Kasumi-1 (cell line): Measurements from ENCODE around the gene BCL2L2.
"Not testable (repeated sequence)": the region's sequence is repeated elsewhere in the genome, so short reads cannot be mapped to it uniquely, and the experiment has no call there.

Experiments
- DNase-seq, 2 experiments: peaks; one replicate each; lab custom pipeline; 2025; lab: John Stamatoyannopoulos, UW

Gene BCL2L2

DNA sequence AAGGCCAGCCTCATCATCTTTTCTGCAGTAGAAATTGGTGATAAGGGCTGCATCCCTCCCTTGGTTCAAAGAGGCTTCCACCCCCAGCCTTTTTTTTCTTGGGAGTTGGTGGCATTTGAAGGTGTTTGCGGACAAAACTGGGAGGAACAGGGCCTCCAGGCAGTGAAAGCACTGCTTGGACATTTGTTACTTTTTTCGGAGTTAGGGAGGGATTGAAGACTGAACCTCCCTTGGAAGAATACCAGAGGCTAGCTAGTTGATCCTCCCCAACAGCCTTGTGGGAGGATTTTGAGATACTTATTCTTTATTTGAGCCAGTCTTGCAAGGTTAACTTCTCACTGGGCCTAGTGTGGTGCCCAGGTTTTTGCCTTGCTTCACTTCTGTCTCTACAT lies 17.8 kb downstream of the BCL2L2 start:
- DNase-seq, result no peak

DNA sequence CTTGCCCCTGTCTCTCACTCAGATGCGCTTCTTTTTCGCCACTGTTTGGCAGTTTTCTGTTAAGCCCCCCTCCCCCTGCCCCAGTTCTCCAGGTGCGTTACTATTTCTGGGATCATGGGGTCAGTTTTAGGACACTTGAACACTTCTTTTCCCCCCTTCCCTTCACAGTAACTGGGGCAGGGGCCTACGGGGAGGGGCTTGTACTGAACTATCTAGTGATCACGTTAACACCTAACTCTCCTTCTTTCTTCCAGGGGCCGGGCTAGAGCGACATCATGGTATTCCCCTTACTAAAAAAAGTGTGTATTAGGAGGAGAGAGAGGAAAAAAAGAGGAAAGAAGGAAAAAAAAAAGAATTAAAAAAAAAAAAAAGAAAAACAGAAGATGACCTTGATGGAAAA lies 18.4 kb downstream of the BCL2L2 start:
- DNase-seq, result no peak

DNA sequence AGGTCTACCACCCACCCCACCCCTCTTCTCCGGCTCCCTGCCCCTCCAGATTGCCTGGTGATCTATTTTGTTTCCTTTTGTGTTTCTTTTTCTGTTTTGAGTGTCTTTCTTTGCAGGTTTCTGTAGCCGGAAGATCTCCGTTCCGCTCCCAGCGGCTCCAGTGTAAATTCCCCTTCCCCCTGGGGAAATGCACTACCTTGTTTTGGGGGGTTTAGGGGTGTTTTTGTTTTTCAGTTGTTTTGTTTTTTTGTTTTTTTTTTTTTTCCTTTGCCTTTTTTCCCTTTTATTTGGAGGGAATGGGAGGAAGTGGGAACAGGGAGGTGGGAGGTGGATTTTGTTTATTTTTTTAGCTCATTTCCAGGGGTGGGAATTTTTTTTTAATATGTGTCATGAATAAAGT lies 19.1 kb downstream of the BCL2L2 start:
- DNase-seq, result not testable (repeated sequence)

DNA sequence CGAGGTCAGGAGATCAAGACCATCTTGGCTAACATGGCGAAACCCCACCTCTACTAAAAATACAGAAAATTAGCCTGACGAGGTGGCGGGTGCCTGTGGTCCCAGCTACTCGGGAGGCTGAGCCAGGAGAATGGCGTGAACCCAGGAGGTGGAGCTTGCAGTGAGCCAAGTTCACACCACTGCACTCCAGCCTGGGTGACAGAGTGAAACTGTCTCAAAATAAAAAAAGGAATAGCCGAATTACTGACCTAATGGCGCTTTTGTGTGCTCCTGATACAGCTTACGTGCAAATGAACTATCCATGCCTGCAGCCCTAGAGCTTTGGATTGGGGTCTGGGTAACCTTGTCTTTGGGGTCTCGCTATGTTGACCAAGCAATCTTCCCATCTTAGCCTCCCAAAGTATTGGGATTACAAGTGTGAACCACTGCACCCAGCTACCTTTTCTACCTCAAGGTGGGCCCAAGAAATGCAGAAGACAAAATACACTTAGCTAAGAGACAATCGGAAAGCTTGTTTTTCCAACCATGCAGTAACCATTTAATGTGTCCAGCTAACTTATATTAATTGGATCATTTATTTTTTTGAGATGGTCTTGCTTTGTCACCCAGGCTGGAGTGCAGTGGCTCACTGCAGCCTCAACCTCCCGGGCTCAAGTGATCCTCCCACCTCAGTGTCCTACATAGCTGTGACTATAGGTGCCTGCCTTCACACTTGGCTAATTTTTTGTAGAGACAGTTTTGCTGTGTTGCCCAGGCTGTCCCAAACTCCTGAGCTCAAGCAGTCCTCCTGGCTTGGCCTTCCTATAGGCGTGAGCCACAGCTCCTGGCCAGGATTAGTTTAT lies 20.1 kb downstream of the BCL2L2 start:
- no peak for DNase-seq

DNA sequence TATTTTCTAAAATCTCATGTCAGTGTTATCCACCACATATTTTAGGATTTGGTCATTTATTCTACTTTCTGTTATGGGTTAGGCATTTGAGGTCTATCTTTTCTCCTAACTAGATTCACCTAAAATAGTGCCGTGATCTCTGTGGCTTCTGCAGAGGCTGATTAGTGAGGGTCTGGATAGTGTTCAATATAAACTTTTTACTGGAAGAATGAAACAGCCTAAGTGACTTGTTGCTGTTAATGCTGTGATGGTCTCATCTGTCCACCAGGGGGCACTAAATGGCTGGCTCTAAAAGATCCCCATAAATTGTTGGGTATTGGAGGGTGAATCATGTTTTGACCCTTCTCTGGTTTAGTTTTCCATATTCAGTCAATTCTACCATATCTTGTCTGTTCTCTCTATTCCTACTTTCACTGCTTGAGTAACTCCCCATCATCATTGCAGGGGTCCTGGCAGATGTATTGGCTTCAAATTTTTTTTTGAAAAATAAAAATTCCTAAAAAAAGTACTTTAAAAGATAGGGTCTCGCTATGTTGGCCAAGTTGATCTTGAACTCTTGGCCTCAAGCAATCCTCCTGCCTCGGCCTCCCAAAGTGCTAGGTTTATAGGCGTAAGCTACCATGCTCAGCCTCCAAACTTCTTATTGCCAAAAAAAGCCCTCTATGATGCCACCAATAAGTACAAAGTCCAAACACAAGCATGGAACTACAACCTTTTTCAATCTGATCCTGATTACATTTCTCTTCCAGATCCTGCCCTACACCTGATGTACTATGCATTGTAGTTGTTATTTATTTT lies 21.5 kb downstream of the BCL2L2 start:
- peak; percentile 71 to 81 for DNase-seq

DNA sequence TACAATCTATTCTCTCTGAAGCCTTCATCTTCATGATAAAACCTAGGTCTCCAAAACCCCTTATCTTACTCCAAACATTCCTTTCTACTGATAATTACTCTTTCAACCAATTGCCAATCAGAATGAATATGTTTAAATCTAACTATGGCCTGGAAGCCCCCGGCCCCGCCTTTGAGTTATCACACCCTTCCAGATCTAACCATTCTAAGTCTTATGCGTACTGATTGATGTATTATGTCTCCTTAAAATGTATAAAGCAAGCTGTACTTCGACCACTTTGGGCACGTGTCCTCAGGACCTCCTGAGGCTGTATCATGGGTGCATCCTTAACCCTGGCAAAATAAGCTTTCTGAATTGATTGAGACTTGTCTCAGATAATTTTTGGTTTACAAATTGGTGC lies 29.0 kb downstream of the BCL2L2 start:
- no peak for DNase-seq

DNA sequence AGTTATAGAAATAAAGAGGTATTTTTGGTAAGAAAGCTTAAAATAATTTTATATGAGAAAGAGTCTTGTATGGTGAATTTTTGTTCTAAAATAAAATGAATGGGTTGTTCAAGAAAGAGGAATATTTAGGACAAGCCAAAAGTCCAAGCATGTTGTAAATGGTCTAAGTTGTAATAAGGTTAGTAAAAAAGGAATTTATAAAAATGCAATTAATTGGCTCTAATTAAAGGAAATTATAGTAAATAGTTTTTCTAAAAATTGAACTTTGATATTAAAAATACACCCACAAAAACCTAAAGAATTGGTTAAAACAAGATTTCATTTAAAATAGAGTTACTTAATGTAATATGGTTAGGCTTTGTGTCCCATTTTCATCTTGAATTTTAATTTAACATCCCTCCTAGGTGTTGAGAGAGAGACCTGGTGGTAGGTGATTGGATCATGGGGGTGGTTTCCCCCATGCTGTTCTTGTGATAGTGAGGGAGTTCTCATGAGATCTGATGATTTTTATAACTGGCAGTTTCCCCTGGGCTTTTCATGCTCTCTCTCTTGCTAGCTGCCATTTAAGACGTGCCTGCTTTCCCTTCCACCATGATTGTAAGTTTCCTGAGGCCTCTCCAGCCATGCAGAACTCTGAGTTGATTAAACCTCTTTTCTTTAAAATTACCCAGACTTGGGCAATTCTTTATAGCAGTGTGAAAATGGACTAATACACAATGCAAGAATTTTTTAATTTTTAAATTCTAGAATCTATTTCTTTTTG lies 33.1 kb downstream of the BCL2L2 start:
- peak in 1 of 2 experiments; percentile 6 for DNase-seq

DNA sequence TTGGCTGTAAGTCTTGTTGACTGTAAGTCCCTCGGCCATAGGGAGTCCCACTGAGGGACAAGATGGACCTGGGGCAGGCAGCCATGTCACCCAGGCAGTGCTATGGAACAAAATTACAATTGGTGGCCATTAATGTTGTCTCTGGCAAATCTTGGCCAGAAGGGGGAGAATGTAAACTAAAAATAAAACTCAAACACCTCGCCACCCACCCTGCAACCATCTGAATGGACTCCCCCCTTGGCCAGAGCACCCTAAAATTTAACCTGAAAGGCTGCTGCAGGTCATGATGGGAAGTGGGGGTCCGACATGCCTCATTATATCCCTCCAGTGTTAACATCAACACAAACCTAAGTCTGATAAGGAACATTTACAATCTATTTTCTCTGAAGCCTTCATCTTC lies 37.8 kb downstream of the BCL2L2 start:
- no peak for DNase-seq

DNA sequence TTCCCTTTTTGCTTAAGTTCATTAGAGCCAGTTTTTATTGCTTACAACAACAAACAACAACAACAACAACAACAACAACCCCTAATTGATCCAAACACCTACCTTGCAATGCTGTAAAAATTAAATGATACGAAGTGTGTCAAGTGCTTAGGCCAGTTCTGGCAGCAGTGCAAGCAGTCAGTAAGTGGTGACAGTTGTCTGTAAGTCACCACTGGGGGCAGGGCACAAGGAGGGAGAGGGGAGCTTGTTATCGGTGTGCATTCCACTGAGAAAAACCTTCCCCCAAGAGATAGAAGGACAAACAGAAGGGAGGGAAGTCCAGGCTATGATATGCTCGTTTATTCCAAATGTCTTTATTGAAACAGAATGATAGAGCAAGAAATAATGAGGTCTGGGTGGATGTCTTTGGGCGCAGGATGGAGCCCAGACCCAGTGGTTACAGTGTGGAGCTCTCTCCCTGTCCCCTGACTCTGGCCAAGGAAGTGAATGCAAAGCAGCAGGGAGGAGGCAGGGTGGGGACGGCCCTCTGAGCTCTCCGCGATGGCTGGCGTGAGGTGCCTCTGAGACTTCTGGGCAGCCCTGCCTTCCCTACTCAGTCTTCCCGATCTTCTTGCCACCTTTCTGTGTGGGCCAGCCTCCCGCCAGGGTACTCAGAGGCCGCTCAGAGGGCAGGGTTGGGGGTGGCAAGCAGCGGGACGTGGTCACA lies 39.5 kb downstream of the BCL2L2 start:
- DNase-seq, result no peak

DNA sequence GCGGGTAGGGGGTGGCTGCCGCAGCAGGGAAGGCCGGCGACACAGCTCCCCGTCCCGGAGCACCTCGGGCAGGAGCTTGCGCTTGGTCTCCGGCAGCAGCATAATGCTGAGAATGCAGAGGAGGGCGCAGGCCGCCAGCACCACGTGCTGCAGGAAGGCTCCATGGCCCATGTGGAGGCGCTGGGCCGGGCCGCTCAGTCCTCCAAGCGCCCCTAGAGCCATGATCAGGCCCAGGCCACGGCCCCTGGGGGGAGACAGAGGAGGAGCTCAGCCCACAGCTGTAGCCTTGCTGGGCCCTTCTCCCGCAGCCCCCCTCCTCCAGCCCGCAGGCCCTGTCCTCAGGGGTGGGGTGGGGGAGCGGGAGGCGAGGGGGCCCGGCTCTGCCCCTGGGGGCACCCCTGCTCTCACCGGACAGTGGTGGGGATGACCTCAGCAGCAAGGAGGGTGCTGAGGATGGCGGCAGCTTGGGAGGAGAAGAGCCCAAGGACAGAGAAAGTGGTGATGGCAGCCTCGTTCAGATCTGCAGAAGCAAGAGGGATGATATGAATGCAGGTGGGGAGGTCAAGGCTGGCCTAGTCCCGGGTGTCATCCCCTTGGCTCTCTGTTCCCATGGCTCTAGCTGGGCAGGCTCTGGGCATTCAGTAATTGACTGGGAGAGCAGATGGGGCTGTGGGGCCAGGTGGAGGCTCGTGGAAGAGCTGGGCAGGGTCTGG lies 40.2 kb downstream of the BCL2L2 start:
- DNase-seq, result no peak

DNA sequence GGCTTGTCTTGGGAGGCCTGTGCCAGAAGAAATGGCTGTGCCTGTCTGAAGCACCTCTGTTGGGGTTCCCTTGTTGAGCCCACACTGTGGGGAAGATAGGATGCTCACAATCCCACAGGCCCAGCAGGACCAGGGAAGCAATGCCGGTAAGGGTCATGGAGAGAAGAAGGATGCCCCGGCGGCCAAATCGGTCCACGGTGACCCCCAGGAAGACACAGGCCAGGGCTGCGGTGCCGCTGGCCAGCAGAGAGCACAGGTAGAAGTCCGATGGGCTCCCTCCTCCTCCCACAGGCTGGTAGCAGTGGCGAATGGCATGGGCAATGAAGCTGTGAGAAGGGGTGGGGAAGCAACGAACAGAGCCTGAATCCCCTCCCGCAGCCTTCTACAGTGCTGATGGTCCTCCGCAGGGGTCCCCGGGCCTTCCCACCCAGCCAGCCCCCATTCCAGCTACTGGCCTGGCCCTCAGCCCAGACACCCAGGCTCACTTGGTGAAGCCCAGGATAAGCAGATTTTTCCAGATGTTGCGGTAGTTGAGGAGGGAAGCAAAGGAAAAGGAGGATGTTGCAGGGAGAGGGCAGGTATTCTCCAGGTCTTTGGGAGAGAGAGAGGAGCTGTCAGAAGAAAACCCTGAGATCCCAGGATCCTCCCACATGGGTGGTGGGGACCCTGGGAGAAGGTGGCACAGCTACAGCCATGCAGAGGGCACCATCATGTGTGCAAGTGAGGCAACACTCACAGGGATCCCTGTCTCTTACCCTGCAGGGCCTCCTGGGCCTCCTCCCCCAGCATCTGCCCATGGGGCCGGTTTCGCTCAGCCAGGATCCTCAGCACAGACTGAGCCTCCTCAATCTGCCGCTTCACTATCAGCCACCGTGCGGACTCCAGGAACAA lies 41.0 kb downstream of the BCL2L2 start:
- no peak for DNase-seq

DNA sequence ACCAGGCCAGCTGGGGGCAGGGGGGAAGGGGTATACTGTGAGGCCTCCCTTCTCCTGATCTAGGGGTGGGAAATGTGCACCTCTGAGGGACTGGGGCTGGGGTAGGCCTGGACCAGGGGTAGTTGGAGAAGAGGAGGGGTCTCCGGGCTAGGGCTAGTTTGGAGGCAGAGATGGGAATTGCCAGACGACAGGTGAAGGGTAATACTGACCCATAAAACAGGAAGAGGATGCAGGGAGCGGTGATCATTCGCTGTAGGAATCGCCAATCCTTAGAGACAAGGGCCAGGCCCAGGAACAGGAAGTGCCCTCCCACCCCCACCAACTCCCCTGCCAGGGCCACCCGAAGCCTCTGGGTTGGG lies 41.6 kb downstream of the BCL2L2 start:
- no peak for DNase-seq

DNA sequence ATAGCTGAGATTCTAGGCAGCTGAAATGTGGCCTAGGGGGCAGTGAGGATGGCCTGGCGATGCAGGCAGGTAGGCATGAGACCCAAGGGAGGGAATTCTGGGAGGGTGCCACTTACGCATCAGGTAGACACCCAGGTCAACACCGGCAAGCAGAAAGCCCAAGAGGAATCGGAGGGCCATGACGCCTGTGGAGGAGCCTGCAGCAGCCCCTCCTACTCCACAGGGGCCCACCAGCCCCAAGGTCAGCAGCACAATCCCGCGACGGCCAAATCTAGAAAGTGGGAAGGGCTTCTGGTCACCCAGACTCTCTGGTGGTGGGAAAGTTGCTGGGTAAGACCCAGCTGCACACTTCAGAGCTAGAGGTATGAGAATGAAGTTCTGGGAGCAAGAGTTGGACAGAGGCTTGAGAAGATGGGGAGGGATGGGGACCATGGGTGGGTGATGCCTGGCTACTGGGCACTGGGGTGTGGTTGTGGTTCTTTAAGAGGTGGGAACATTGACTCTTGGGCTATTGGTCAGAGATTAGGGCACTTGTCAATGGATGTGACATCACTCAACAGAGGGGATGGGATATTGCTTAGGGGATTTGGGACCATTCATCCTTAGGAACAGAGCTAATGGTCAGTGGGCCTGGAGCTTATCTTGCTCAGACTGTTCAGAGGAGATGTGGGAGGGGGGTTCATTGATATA lies 42.7 kb downstream of the BCL2L2 start:
- DNase-seq, result no peak

DNA sequence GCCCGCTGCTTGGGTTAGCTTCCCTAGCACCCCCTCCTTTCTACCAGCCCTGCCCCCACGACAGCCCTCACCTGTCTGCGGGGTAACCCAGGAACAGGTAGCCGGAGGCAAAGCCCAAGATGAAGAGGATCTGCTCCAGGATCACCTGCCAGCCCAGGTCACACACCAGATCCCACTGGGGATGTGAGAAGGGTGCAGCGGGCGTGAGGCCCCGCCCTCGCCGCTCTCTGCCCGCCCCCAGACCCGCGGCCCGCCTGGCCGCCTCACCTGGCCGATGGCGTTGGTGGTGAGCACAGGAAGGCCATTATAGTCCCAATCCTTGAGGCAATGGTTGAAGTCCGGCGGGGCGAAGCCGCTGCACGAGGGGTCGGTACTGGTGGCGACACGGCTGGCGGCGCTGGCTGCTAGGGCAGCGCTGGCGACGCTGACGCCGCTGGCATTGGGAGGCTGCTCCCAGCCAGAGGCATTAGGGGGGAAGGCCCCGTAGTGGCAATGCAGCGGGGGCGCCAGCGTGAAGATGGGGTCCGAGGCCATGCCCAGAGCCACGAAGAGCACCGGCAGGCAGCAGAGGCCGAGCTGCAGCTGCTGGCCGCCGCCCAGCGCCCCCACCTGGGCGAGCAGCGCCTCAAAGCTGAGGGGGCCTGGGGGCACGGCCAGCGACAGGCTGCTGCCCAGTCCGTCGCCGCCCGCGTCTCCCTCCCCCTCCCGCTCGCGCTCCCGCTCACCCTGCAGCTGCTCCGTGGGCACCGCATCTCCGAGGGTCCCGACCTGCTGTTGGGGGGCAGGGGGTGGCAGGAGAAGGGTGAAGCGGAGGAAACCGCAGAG lies 45.3 kb downstream of the BCL2L2 start:
- no peak for DNase-seq

DNA sequence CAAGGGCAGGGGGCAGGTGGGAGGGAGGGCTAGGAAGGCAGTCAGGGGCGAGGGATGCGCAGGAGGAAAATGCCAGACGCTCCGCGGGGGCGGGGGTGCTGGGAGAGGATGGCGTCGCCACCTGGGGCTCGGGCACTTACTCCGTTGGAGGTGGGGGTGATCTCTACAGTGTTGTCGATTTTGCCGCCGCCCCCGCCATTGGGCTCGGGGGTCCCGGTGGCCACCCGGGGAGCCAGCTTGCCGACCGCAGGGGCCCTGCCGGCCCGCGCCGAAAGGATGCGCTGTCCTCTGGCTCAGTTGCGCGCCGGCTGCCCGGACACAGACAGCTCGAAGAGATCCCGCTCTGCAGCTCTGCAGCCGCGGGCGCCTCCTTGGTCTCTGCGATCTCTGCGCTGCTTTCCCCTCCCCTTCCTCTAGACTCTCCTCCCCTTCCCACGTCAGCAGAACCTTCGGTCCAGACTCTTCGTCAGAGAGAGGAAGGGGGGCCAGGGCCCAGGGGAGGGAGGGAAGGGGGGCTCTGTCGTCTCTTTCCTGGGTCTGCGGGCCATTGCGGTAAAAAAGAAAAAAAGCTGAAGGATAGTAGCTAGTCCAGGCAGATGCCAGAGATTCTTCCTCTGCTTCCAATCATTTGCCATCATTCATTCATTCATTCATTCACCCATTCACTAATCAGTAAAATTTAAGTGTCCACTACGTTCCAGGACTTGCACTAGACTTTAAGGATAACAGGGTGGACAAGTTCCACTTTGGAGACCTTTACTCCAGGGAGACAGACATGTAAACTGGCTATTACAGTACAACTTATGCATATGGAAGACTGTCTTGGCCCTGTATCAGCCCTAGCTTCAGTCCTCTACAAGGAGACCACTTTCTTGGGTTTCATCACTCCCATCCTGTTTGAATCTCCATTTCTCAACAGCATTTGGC lies 46.1 kb downstream of the BCL2L2 start, which contains the start of gene SLC22A17:
Gene SLC22A17, minus strand, starts transcription at position 382 of the 927 bp plus-strand sequence.
- DNase-seq, result peak; percentile 26 to 33

DNA sequence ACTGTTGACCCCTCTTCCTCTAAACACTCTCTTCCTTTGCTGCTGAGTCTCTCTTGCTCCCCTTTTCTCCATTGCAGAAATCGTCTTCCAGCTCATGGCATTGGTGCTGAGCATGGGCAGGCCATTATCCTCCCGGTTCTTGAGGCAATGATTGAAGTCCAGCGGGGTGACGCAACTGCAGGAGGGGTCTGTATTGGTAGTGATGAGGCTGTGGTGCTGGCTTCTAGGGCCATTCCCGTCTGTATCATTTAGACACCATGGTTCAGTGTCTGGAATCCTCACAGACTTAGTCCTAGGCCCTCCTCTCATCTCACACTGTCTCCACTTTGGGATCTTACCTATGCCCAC lies 46.8 kb downstream of the BCL2L2 start:
- no peak for DNase-seq

DNA sequence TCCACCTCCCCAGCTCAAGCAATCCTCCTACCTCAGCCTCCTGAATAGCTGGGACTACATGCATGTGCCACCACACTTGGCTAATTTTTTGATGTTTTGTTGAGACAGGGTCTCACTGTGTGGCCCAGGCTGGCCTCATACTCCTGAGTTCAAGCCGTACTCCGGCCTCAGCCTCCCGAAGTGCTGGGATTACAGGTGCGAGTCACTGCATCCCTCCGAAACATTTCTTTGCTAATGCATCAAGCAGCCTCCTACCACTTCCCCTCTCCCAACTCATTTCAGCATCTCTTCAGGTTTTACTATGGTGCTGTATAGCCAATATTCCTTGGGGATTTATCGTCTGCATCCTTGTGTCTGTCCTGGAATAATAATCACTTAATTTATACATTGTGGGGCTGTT lies 48.4 kb downstream of the BCL2L2 start:
- no peak for DNase-seq
